SK-N-SH (cell line): Measurements from ENCODE around the gene ST6GALNAC2. TPM values are rescaled to one million over a fixed set of nuclear protein-coding genes. Genes with fewer than 3 reads are reported as not detected.
A peak's percentile ranks its signal among the peaks of the same experiment; 100 is the strongest.

ENCODE experiments used
- CTCF ChIA-PET: fragments of 300-600, 350-600 bp; formaldehyde crosslinking; extraction: SDS; loops from one replicate; lab custom pipeline; 2021; lab: Yijun Ruan, JAX
- POLR2A ChIA-PET: fragments of 350-600 bp; sonication (Branson Sonifier 250); formaldehyde crosslinking; extraction: SDS; loops from one replicate; lab custom pipeline; 2020; ENCODE audit warnings: antibody characterized with exemption, inconsistent platforms; lab: Yijun Ruan, JAX
- DNase-seq: peaks from one replicate; pipeline ENCODE4 v3.0.0; 2012
- H2AFZ ChIP-seq: fragments of 200-600 bp; sonication (generic); 2 replicates; pipeline ENCODE4 v1.8.1; 2016; ENCODE audit warnings: antibody characterized with exemption, mild to moderate bottlenecking, low read depth
- H3F3A ChIP-seq: fragments of 200-600 bp; sonication (generic); replicated peaks from 2 replicates; pipeline ENCODE3; 2016; ENCODE audit warnings: antibody characterized with exemption, mild to moderate bottlenecking; ENCODE audit not compliant: insufficient read depth
- H3K27ac ChIP-seq, 2 experiments: fragments of 200-500 bp in 1 of 2; fragments of 200-600 bp in 1 of 2; sonication (Bioruptor generic) in 1 of 2; sonication (generic), shearing (Covaris generic) in 1 of 2; 2 replicates each; pipeline versions ENCODE4 v1.5.1 to v1.6.1; 2014 to 2016; ENCODE audit warnings: low read depth in 2 of 2, inconsistent platforms in 1 of 2, low read length in 1 of 2, mild to moderate bottlenecking in 1 of 2, mixed read lengths in 1 of 2
- H3K27me3 ChIP-seq: fragments of 200-600 bp; sonication (generic), shearing (Covaris generic); 2 replicates; pipeline ENCODE4 v1.6.1; 2016; ENCODE audit warnings: mixed run types; ENCODE audit not compliant: insufficient read depth
- H3K36me3 ChIP-seq, 2 experiments: fragments of 200-500 bp in 1 of 2; fragments of 200-600 bp in 1 of 2; sonication (Bioruptor generic) in 1 of 2; sonication (generic) in 1 of 2; replicated peaks in 1 of 2; 2 replicates each; pipeline versions ENCODE3 to v1.5.1; 2014 to 2016; ENCODE audit warnings: low read length in 1 of 2, mild to moderate bottlenecking in 1 of 2; ENCODE audit not compliant: insufficient read depth in 2 of 2, control insufficient read depth in 1 of 2
- H3K4me1 ChIP-seq, 2 experiments: fragments of 200-500 bp in 1 of 2; fragments of 200-600 bp in 1 of 2; sonication (Bioruptor generic) in 1 of 2; sonication (generic), shearing (Covaris generic) in 1 of 2; 2 replicates each; pipeline versions ENCODE4 v1.5.1 to v1.6.1; 2014 to 2016; ENCODE audit warnings: low read depth in 1 of 2, low read length in 1 of 2, mixed run types in 1 of 2; ENCODE audit not compliant: insufficient read depth in 2 of 2, control insufficient read depth in 1 of 2
- H3K4me2 ChIP-seq: fragments of 200-600 bp; sonication (generic), shearing (Covaris generic); 2 replicates; pipeline ENCODE4 v1.6.1; 2017; ENCODE audit warnings: mixed run types
- H3K4me3 ChIP-seq, 2 experiments: fragments of 200-500 bp in 1 of 2; fragments of 200-600 bp in 1 of 2; sonication (Bioruptor generic) in 1 of 2; sonication (generic), shearing (Covaris generic) in 1 of 2; 2 replicates each; pipeline versions ENCODE4 v1.5.1 to v1.8.1; 2014 to 2016; ENCODE audit warnings: low read depth in 2 of 2, inconsistent platforms in 1 of 2, low read length in 1 of 2, mild to moderate bottlenecking in 1 of 2, mixed read lengths in 1 of 2, moderate library complexity in 1 of 2
- H3K79me2 ChIP-seq: fragments of 200-600 bp; sonication (generic); 2 replicates; pipeline ENCODE4 v1.8.1; 2017; ENCODE audit warnings: mild to moderate bottlenecking; ENCODE audit not compliant: insufficient read depth
- H3K9ac ChIP-seq: fragments of 200-600 bp; sonication (generic); 2 replicates; pipeline ENCODE4 v1.6.1; 2017; ENCODE audit warnings: mixed run types
- H3K9me2 ChIP-seq: fragments of 200-600 bp; sonication (generic); 2 replicates; pipeline ENCODE4 v1.6.1; 2017; ENCODE audit warnings: mixed run types
- H3K9me3 ChIP-seq: fragments of 200-600 bp; sonication (generic); 2 replicates; pipeline ENCODE4 v1.6.1; 2017; ENCODE audit warnings: mixed run types, mild to moderate bottlenecking, moderate library complexity
- H4K20me1 ChIP-seq: fragments of 200-600 bp; sonication (generic); 2 replicates; pipeline ENCODE4 v1.6.1; 2017; ENCODE audit warnings: mild to moderate bottlenecking, mixed run types; ENCODE audit not compliant: insufficient read depth
- ELF1 ChIP-seq: IDR thresholded peaks from 2 replicates; pipeline ENCODE4 v1.4.0; 2012
- FOXM1 ChIP-seq: IDR thresholded peaks from 2 replicates; pipeline ENCODE4 v1.4.0; 2012; ENCODE audit warnings: low read depth, mild to moderate bottlenecking
- GABPA ChIP-seq: IDR thresholded peaks from 2 replicates; pipeline ENCODE4 v1.4.0; 2012; ENCODE audit warnings: low read depth, mild to moderate bottlenecking
- RAD21 ChIP-seq: IDR thresholded peaks from 2 replicates; pipeline ENCODE4 v1.6.1; 2012; ENCODE audit warnings: mild to moderate bottlenecking, low read length
- RCOR1 ChIP-seq: fragments of 150-350 bp; IDR thresholded peaks from 2 replicates; pipeline ENCODE4 v1.6.1; 2017; ENCODE audit warnings: antibody characterized with exemption, low read length
- RXRA ChIP-seq: IDR thresholded peaks from 2 replicates; pipeline ENCODE4 v1.4.0; 2012; ENCODE audit warnings: low read depth, mild to moderate bottlenecking, borderline replicate concordance
- TCF12 ChIP-seq: IDR thresholded peaks from 2 replicates; pipeline ENCODE4 v1.4.0; 2012
- TEAD4 ChIP-seq: IDR thresholded peaks from 2 replicates; pipeline ENCODE4 v1.4.0; 2012; ENCODE audit warnings: mild to moderate bottlenecking, borderline replicate concordance; ENCODE audit not compliant: insufficient read depth
- WGBS: methylation state at CpG from one replicate; pipeline ENCODE4 v1.1.6; 2017; ENCODE audit warnings: low lambda C conversion rate; 5-methylcytosine and 5-hydroxymethylcytosine counted together
- polyA plus RNA-seq, 3 experiments: library from polyadenylated mRNA; depleted of rRNA; stranded (reverse); fragments of >200 nt; gene quantifications; 2 replicates each; pipeline ENCODE4 v1.2.3, GENCODE V29; 2012
- TF ChIP-seq, protein P1 (sequence below): IDR thresholded peaks from 2 replicates; pipeline ENCODE4 v1.4.0; 2012; ENCODE audit warnings: low read depth, borderline replicate concordance
- TF ChIP-seq, protein P2 (sequence below): fragments of 150-350 bp; IDR thresholded peaks from 2 replicates; pipeline ENCODE4 v1.6.1; 2017; ENCODE audit warnings: antibody characterized with exemption, low read length, low read depth, borderline replicate concordance
- TF ChIP-seq, protein P3 (sequence below): IDR thresholded peaks from 2 replicates; pipeline ENCODE4 v1.6.1; 2012; ENCODE audit warnings: mild to moderate bottlenecking, low read depth, low read length, moderate library complexity
- TF ChIP-seq, protein P4 (sequence below): fragments of 200-600 bp; sonication (generic); IDR thresholded peaks from 2 replicates; pipeline ENCODE4 v1.6.1; 2017; ENCODE audit warnings: antibody characterized with exemption, mild to moderate bottlenecking, moderate library complexity

ST6GALNAC2 gene
- polyA plus RNA-seq, 1 of the 3 experiments (the other 2 are of a cell fraction), result 0.94 TPM

DNA sequence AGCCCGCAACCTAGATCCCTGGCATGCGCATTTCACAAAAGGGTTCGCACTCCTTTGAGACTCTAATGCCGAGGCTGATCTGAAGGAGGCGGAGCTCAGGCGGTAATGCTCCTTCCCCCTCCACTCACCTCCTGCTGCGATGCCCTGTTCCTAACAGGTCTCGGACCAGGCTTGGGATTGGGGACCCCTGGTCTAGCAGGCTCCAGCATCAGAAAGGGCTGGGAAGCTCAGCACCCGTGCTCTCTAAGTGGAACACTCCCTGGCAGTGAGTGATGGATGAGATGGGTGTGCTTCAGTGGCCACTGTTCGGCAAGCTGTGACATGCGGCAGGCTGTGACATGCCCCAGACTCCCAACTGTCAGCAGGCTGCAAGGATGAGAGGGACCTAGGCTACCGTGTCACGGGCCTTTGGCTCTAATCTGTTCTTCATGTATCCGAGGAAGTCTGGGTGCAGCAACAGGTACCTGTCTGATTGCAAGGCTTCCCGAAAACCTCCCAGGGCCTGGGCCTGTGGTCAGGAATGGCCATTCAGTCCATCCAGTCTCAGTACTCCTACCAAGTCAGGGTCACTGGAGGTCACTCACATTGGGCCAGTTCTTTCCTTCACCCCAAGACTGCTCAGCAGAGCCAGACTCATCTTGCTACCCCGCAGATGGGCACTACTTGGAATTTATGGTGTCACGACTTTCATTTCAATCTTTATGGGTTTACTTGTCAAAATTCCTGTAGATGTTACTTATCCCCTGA is 1.3 kb upstream of the ST6GALNAC2 start:
- H3K9ac ChIP-seq, result no peak overlapping the region
- no peak overlapping the region for H3K4me2 ChIP-seq
- H4K20me1 ChIP-seq, result no peaks in the 10 kb centered on the region
- no peaks in the 10 kb centered on the region for H3F3A ChIP-seq
- no peaks in the 10 kb centered on the region for H3K9me3 ChIP-seq
- peak; percentile 65 for DNase-seq
- no peak overlapping the region for H2AFZ ChIP-seq
- TF ChIP-seq TCF12, result no peak
- no peak for TF ChIP-seq RCOR1
- TF ChIP-seq, protein P1, sequence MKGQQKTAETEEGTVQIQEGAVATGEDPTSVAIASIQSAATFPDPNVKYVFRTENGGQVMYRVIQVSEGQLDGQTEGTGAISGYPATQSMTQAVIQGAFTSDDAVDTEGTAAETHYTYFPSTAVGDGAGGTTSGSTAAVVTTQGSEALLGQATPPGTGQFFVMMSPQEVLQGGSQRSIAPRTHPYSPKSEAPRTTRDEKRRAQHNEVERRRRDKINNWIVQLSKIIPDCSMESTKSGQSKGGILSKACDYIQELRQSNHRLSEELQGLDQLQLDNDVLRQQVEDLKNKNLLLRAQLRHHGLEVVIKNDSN, result no peak
- TF ChIP-seq, protein P2, sequence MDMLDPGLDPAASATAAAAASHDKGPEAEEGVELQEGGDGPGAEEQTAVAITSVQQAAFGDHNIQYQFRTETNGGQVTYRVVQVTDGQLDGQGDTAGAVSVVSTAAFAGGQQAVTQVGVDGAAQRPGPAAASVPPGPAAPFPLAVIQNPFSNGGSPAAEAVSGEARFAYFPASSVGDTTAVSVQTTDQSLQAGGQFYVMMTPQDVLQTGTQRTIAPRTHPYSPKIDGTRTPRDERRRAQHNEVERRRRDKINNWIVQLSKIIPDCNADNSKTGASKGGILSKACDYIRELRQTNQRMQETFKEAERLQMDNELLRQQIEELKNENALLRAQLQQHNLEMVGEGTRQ, result no peak
- no peak for TF ChIP-seq TEAD4
- TF ChIP-seq, protein P3, sequence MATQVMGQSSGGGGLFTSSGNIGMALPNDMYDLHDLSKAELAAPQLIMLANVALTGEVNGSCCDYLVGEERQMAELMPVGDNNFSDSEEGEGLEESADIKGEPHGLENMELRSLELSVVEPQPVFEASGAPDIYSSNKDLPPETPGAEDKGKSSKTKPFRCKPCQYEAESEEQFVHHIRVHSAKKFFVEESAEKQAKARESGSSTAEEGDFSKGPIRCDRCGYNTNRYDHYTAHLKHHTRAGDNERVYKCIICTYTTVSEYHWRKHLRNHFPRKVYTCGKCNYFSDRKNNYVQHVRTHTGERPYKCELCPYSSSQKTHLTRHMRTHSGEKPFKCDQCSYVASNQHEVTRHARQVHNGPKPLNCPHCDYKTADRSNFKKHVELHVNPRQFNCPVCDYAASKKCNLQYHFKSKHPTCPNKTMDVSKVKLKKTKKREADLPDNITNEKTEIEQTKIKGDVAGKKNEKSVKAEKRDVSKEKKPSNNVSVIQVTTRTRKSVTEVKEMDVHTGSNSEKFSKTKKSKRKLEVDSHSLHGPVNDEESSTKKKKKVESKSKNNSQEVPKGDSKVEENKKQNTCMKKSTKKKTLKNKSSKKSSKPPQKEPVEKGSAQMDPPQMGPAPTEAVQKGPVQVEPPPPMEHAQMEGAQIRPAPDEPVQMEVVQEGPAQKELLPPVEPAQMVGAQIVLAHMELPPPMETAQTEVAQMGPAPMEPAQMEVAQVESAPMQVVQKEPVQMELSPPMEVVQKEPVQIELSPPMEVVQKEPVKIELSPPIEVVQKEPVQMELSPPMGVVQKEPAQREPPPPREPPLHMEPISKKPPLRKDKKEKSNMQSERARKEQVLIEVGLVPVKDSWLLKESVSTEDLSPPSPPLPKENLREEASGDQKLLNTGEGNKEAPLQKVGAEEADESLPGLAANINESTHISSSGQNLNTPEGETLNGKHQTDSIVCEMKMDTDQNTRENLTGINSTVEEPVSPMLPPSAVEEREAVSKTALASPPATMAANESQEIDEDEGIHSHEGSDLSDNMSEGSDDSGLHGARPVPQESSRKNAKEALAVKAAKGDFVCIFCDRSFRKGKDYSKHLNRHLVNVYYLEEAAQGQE, result no peak
- TF ChIP-seq, protein P4, sequence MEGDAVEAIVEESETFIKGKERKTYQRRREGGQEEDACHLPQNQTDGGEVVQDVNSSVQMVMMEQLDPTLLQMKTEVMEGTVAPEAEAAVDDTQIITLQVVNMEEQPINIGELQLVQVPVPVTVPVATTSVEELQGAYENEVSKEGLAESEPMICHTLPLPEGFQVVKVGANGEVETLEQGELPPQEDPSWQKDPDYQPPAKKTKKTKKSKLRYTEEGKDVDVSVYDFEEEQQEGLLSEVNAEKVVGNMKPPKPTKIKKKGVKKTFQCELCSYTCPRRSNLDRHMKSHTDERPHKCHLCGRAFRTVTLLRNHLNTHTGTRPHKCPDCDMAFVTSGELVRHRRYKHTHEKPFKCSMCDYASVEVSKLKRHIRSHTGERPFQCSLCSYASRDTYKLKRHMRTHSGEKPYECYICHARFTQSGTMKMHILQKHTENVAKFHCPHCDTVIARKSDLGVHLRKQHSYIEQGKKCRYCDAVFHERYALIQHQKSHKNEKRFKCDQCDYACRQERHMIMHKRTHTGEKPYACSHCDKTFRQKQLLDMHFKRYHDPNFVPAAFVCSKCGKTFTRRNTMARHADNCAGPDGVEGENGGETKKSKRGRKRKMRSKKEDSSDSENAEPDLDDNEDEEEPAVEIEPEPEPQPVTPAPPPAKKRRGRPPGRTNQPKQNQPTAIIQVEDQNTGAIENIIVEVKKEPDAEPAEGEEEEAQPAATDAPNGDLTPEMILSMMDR, result no peak
- TF ChIP-seq ELF1, result no peak
- no peak for TF ChIP-seq RAD21
- no peak for TF ChIP-seq FOXM1
- TF ChIP-seq RXRA, result no peak
- TF ChIP-seq GABPA, result no peak
- CTCF ChIA-PET, result interaction anchor here (0.6 to 4.8 kb wide), 20 partner anchors 8 to 128 kb away, joined by 3 to 40 read pairs (median 6); partner anchors contain the start of gene AANAT
- no peak overlapping the region for H3K27ac ChIP-seq
- no peak overlapping the region for H3K4me3 ChIP-seq
- H3K27me3 ChIP-seq, result peaks cover 37% of the 10 kb centered on the region
- POLR2A ChIA-PET, result interaction anchor here (1.2 kb wide), 1 partner anchor 20 kb away, joined by 4 read pairs; no protein-coding TSS in a partner anchor
- H3K79me2 ChIP-seq, result no peaks in the 10 kb centered on the region
- H3K9me2 ChIP-seq, result no peaks in the 10 kb centered on the region
- H3K36me3 ChIP-seq, result no peaks in the 10 kb centered on the region
- 63% methylated on average over 17 of the region's 17 CpGs for WGBS
- H3K4me1 ChIP-seq, result peaks cover 0 to 9% of the 10 kb centered on the region in 2 experiments; a peak in 1 of 4 replicates
